CD1c-positive myeloid dendritic cell (primary cell): ENCODE results near the gene USP15.
"Not testable (repeated sequence)": the region's sequence is repeated elsewhere in the genome, so short reads cannot be mapped to it uniquely, and the experiment has no call there.

Source experiments
- DNase-seq: peaks from one replicate; pipeline ENCODE4 v3.0.0-alpha.2; 2016; ENCODE audit errors: extremely low spot score

Gene USP15

GRCh38 chr12:62438098-62438692, 178.0 kb downstream of the USP15 start:
- peak; percentile 64 for DNase-seq

- DNase-seq, result no peak
These were observed 186.7 kb downstream of the USP15 start for GRCh38 chr12:62446754-62447452.

- no peak for DNase-seq
These were observed 188.2 kb downstream of the USP15 start for GRCh38 chr12:62448436-62448835.

- DNase-seq, result not testable (repeated sequence)
These were observed 195.2 kb downstream of the USP15 start for GRCh38 chr12:62455429-62455828.

- no peak for DNase-seq
These were observed 198.4 kb downstream of the USP15 start for GRCh38 chr12:62458626-62459025.

- no peak for DNase-seq
These were observed 199.8 kb downstream of the USP15 start for GRCh38 chr12:62459976-62460375.

- not testable (repeated sequence) for DNase-seq
These were observed 201.1 kb downstream of the USP15 start for GRCh38 chr12:62461171-62461837.

- DNase-seq, result not testable (repeated sequence)
These were observed 203.0 kb downstream of the USP15 start for GRCh38 chr12:62463252-62463651.
